ENCODE data around the gene PTPRG. TPM values are rescaled to one million over a fixed set of nuclear protein-coding genes. Genes with fewer than 3 reads are reported as not detected.

The PTPRG gene
- total RNA-seq, 1 experiment from 2014 or later, result 11.7 TPM

GRCh38 chr3:61582287-61582686, 20.9 kb downstream of the PTPRG start:
- no peaks in the 10 kb centered on the region for H3K36me3 ChIP-seq (ENCODE audit: insufficient read depth, low read length, poor library complexity, severe bottlenecking)
- ChIA-PET CTCF (no interaction called here), POLR2A (ENCODE audit: low non-redundant PET) (no interaction called here)
- no peaks in the 10 kb centered on the region for H3K27me3 ChIP-seq (replicated peaks; ENCODE audit: insufficient read depth, low read depth, low read length, poor library complexity)
- no peak overlapping the region for H3K27ac ChIP-seq (ENCODE audit: low read depth, low read length, poor library complexity, severe bottlenecking)
- no peak overlapping the region for H3K4me3 ChIP-seq (ENCODE audit: low read depth, low read length, poor library complexity, severe bottlenecking)
- no TSS peak for BruUV-seq (replicated peaks)
- no peaks in the 10 kb centered on the region for H3K4me1 ChIP-seq (ENCODE audit: insufficient read depth, low read length, poor library complexity, severe bottlenecking)
- intact Hi-C loops (cut with micrococcal nuclease; ENCODE audit: unreplicated experiment), result no loop called here
- TF ChIP-seq CTCF (conservative IDR thresholded peaks at IDR 0.05; ENCODE audit: low read depth, low read length) (no peak), EZH2 (IDR thresholded peaks at IDR 0.05; ENCODE audit: borderline replicate concordance, low read depth, low read length, poor library complexity, severe bottlenecking) (no peak)
- DNase-seq (ENCODE audit: low spot score), result no peak
- no peaks in the 10 kb centered on the region for H3K9me3 ChIP-seq (ENCODE audit: low read depth, low read length, poor library complexity, severe bottlenecking)

DNA sequence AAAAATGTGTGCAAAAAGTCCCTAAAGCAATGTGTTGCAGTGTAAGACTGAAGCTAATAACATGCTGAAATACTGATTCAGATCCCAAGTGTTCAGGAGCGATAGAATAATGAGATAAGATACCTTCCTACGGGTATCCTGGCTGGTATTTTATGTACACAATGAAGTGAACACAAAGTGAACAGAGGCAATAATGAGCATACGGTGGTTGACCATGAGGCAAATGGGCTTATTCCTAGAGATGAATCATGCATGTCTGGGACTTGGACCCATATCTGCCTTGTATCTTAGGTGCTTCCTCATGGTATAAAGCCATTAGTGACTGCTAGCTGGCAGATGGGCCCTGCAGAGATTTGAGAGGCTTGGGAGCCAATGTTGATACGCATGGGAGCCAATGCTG, 21.5 kb downstream of the PTPRG start:
- Histone ChIP-seq H3K9me3 (ENCODE audit: low read depth, low read length, poor library complexity, severe bottlenecking) (no peaks in the 10 kb centered on the region), H3K36me3 (ENCODE audit: insufficient read depth, low read length, poor library complexity, severe bottlenecking) (no peaks in the 10 kb centered on the region), H3K4me1 (ENCODE audit: insufficient read depth, low read length, poor library complexity, severe bottlenecking) (no peaks in the 10 kb centered on the region), H3K27me3 (replicated peaks; ENCODE audit: insufficient read depth, low read depth, low read length, poor library complexity) (no peaks in the 10 kb centered on the region), H3K27ac (ENCODE audit: low read depth, low read length, poor library complexity, severe bottlenecking) (no peak overlapping the region), H3K4me3 (ENCODE audit: low read depth, low read length, poor library complexity, severe bottlenecking) (no peak overlapping the region)
- ChIA-PET POLR2A (ENCODE audit: low non-redundant PET) (no interaction called here), CTCF (no interaction called here)
- no TSS peak for BruUV-seq (replicated peaks)
- TF ChIP-seq EZH2 (IDR thresholded peaks at IDR 0.05; ENCODE audit: borderline replicate concordance, low read depth, low read length, poor library complexity, severe bottlenecking) (no peak), CTCF (conservative IDR thresholded peaks at IDR 0.05; ENCODE audit: low read depth, low read length) (no peak)
- intact Hi-C loops (cut with micrococcal nuclease; ENCODE audit: unreplicated experiment), result no loop called here
- no peak for DNase-seq (ENCODE audit: low spot score)

- TF ChIP-seq CTCF (conservative IDR thresholded peaks at IDR 0.05; ENCODE audit: low read depth, low read length), result no peak
- no peak for TF ChIP-seq EZH2 (IDR thresholded peaks at IDR 0.05; ENCODE audit: borderline replicate concordance, low read depth, low read length, poor library complexity, severe bottlenecking)
- H3K27me3 ChIP-seq (replicated peaks; ENCODE audit: insufficient read depth, low read depth, low read length, poor library complexity), result no peaks in the 10 kb centered on the region
- intact Hi-C loops (cut with micrococcal nuclease; ENCODE audit: unreplicated experiment), result no loop called here
- CTCF ChIA-PET, result no interaction called here
- POLR2A ChIA-PET (ENCODE audit: low non-redundant PET), result no interaction called here
- H3K9me3 ChIP-seq (ENCODE audit: low read depth, low read length, poor library complexity, severe bottlenecking), result no peaks in the 10 kb centered on the region
- no peak overlapping the region for H3K27ac ChIP-seq (ENCODE audit: low read depth, low read length, poor library complexity, severe bottlenecking)
- no TSS peak for BruUV-seq (replicated peaks)
- no peaks in the 10 kb centered on the region for H3K4me1 ChIP-seq (ENCODE audit: insufficient read depth, low read length, poor library complexity, severe bottlenecking)
- H3K4me3 ChIP-seq (ENCODE audit: low read depth, low read length, poor library complexity, severe bottlenecking), result no peak overlapping the region
- H3K36me3 ChIP-seq (ENCODE audit: insufficient read depth, low read length, poor library complexity, severe bottlenecking), result no peaks in the 10 kb centered on the region
- no peak for DNase-seq (ENCODE audit: low spot score)
These were observed 22.8 kb downstream of the PTPRG start for GRCh38 chr3:61583890-61584875.
